Tibial nerve (tissue), 3 donors: ENCODE results near the gene B3GNT4.

ENCODE experiments used
- POLR2A ChIP-seq, 2 donors: fragments of 450-650 bp; IDR thresholded peaks; one replicate each; pipeline ENCODE4 v1.6.1; 2017; ENCODE audit warnings: antibody characterized with exemption in 2 of 2, mild to moderate bottlenecking in 2 of 2, moderate library complexity in 2 of 2
- TF ChIP-seq, protein P1 (sequence below), 5 experiments: fragments of 200-600 bp in 3 of 5; fragments of 450-650 bp in 2 of 5; sonication (generic) in 3 of 5; IDR thresholded peaks; one replicate each; pipeline ENCODE4 v1.5.1; 2016 to 2019; ENCODE audit warnings: antibody characterized with exemption in 5 of 5, mild to moderate bottlenecking in 3 of 5, moderate library complexity in 2 of 5

DNA sequence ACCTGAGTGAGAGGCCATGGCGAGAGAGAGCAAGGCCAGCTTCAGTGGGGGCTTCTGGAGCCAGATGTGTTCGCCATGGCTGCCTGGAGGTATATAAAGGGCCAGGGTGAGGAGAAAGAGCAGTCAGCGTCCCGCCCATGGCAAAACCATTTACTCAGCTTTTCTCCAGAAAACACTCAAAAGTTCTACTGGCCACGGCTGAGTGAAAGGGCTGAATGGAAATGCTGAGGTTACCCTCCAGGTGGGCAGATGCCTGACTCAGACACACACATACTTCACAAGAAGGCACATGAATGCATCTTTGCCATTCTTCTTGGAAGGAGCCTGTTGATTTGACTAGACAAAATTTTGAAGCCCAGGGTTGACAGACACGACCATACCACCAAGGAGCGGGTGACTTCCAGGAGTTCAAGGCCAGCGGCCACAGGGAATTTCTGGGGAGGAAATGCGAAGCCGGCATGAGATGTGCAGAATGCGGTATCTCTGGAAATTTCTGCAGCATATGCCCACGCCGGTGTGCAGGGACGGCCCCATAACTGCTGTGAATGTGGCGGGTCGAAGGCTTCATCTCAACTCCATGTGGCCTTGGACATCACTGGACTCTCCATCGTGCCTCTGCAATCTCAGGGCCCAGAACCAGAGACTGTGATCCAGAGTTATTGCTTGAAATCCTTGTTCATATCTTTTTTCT is 29.2 kb upstream of the B3GNT4 start, which contains the start of gene IL31:
- no peak for TF ChIP-seq POLR2A (IDR thresholded peaks at IDR 0.05)
- TF ChIP-seq, protein P1, sequence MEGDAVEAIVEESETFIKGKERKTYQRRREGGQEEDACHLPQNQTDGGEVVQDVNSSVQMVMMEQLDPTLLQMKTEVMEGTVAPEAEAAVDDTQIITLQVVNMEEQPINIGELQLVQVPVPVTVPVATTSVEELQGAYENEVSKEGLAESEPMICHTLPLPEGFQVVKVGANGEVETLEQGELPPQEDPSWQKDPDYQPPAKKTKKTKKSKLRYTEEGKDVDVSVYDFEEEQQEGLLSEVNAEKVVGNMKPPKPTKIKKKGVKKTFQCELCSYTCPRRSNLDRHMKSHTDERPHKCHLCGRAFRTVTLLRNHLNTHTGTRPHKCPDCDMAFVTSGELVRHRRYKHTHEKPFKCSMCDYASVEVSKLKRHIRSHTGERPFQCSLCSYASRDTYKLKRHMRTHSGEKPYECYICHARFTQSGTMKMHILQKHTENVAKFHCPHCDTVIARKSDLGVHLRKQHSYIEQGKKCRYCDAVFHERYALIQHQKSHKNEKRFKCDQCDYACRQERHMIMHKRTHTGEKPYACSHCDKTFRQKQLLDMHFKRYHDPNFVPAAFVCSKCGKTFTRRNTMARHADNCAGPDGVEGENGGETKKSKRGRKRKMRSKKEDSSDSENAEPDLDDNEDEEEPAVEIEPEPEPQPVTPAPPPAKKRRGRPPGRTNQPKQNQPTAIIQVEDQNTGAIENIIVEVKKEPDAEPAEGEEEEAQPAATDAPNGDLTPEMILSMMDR (IDR thresholded peaks at IDR 0.05): no peak
